ENCODE results near the gene MOB1B.

GRCh38 chr4:70903291-70903603, 1.1 kb downstream of the MOB1B start:
- TF ChIP-seq REST (IDR thresholded peaks at IDR 0.05; ENCODE audit: low read depth), result no peak
- TF ChIP-seq TCF12 (IDR thresholded peaks at IDR 0.05; ENCODE audit: low read depth), result no peak
- no peak for TF ChIP-seq FOXM1 (IDR thresholded peaks at IDR 0.05; ENCODE audit: borderline replicate concordance, low read depth)
- no peak for TF ChIP-seq CREB1 (IDR thresholded peaks at IDR 0.05; ENCODE audit: low read depth)
- TF ChIP-seq EP300 (IDR thresholded peaks at IDR 0.05; ENCODE audit: borderline replicate concordance), result no peak
- TF ChIP-seq RAD21 (IDR thresholded peaks at IDR 0.05; ENCODE audit: low read depth), result no peak
- TF ChIP-seq YY1 (IDR thresholded peaks at IDR 0.05; ENCODE audit: low read depth), result no peak
- TF ChIP-seq EGR1 (IDR thresholded peaks at IDR 0.05), result no peak
- TF ChIP-seq TAF1 (IDR thresholded peaks at IDR 0.05; ENCODE audit: low read depth), result no peak
- TF ChIP-seq CEBPB (IDR thresholded peaks at IDR 0.05), result no peak
- no peak for TF ChIP-seq TEAD4 (IDR thresholded peaks at IDR 0.05)
- no peak for TF ChIP-seq MAX (IDR thresholded peaks at IDR 0.05)
